ENCODE measurements around the gene KLHL6.
"Not testable (repeated sequence)": the region's sequence is repeated elsewhere in the genome, so short reads cannot be mapped to it uniquely, and the experiment has no call there.

KLHL6 gene

DNA sequence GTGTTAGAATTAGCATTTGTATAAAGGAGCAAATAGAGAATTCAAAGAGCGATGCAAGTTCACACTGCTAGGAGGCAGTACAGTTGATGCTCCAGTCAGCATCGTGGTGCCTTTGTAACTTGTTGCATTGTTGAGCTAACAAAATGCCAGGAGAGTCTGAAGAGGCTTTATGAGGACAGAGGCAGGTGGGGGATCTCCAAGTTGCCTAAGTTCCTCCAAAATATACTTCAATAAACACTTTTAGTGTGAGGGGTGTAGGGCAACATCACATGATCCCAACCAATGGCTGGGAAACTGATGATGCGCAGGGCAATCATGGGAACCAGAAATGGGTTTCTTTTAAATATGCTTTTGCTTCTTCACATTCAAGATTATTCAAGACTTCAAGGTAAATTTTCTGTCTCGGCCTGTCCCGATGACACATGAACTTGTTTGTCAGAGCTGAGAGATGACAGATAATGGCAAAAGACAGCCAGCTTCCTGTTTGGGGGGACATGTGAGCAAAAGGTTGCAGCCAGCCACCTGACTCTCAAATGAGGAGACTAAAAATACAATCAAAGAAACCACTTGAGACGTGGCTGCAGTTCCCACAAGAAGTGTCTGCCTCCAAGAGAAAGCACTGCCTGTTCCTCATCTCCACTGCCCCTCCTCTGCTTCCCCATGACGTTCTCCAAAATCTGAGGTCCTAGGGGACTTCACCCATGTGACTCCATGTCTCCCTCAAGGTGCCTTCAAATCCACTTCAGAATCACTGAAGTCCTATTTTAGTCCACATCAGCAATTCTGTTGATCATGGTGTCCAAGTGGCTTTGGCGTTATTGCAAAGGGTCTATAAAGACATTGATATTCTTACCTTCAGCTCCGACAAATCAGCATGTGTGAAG is 39.3 kb downstream of the KLHL6 start:
- Mint-ChIP-seq H3K9me3 (peaks cover 0 to 2% of the 10 kb centered on the region in 2 donors), H3K27me3 (no peaks in the 10 kb centered on the region), H3K4me3 (peak overlapping the region in 1 of 2 donors; percentile 0), H3K27ac (peak overlapping the region; percentile 90), H3K4me1 (peaks cover 54 to 73% of the 10 kb centered on the region in 2 donors), H3K36me3 (peaks cover 30 to 55% of the 10 kb centered on the region in 2 donors)
- peak; percentile 83 to 88 for ATAC-seq (replicated peaks)
- DNase-seq: peak; percentile 58

DNA sequence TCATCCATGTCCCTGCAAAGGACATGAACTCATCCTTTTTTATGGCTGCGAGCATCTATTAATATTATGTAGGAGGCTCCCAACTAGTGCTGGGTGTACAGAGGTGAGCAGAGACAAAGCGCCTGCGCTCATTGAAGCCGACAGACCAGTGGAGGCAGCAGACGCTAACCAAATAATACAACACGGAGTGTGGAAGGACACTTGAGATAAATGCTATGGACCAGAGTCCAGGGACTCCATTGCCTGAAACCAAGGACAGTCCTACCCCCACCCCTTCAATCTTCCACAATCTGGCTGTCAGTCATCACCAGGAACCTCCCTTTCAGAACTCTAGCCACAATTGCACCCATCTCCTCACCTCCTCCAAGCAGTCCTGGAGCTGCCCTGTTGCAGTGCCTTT is 41.5 kb downstream of the KLHL6 start:
- H3K9me3 Mint-ChIP-seq: peaks cover 0 to 2% of the 10 kb centered on the region in 2 donors
- H3K27me3 Mint-ChIP-seq: no peaks in the 10 kb centered on the region
- DNase-seq (no peak), ATAC-seq (replicated peaks) (no peak)
- H3K27ac Mint-ChIP-seq: peak overlapping the region; percentile 66
- H3K4me3 Mint-ChIP-seq: peak overlapping the region in 1 of 2 donors; percentile 36
- peaks cover 29 to 49% of the 10 kb centered on the region in 2 donors for H3K36me3 Mint-ChIP-seq
- H3K4me1 Mint-ChIP-seq: peaks cover 52 to 81% of the 10 kb centered on the region in 2 donors

DNA sequence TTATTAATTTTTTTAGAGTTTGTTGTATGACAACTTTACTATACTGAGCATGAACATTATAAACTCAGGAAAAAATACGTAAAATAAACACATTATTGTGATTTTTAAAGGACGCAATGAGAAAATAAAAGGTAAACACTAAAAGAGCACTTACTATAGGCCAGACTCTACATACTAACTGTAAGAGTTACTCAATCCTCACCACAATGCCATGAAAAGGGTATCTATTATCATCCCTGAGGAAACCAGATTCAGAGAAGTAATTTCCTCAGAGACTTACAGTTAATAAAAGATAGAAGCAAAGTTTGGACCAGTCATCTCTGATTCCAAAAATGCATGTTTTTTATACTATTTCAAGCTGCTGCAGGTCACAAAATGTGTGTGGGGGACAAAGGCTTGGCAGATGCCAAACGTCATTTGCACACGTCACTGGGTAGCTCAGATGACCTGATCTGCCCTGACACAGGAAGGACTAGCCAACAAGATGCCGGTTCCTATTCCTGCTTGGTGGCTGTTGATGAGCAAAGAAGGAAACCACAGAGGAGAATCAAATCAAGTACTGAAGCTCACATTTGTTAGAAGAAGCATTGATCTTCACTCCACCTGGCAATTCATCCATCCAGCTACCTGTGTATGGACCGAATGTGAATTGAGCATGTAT is 42.3 kb downstream of the KLHL6 start:
- Mint-ChIP-seq H3K27me3 (no peaks in the 10 kb centered on the region), H3K9me3 (peaks cover 0 to 2% of the 10 kb centered on the region in 2 donors), H3K36me3 (peaks cover 31 to 51% of the 10 kb centered on the region in 2 donors), H3K4me1 (peaks cover 50 to 80% of the 10 kb centered on the region in 2 donors), H3K4me3 (no peak overlapping the region), H3K27ac (no peak overlapping the region)
- ATAC-seq (replicated peaks): peak; percentile 55 to 62
- DNase-seq: no peak

DNA sequence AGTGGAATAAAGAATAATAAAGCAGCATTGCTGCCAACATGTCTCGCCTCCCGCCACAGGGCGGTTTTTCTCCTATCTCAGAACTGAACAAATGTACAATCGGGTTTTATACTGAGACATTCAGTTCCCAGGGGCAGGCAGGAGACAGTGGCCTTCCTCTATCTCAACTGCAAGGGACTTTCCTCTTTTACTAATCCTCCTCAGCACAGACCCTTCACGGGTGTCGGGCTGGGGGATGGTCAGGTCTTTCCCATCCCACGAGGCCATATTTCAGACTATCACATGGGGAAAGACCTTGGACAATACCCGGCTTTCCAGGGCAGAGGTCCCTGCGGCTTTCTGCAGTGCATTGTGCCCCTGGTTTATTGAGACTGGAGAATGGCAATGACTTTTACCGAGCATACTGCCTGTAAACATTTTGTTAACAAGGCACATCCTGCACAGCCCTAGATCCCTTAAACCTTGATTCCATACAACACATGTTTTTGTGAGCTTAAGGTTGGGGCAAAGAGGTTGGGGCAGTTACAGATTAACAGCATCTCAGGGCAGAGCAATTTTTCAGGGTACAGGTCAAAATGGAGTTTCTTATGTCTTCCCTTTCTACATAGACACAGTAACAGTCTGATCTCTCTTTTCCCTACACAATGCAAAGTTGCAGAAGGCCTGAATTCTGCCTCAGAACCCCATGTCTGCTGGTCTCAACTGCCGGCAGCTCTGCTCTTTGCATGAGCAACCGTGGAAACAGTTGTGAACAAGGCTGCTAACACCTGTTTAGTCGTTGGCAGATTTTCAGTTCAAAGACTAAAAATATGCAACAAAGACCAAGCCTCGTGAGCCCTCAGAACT is 44.0 kb downstream of the KLHL6 start:
- peaks cover 35 to 57% of the 10 kb centered on the region in 2 donors for H3K36me3 Mint-ChIP-seq
- not testable (repeated sequence) for H3K27me3 Mint-ChIP-seq, H3K9me3 Mint-ChIP-seq, DNase-seq
- H3K27ac Mint-ChIP-seq: peak overlapping the region; percentile 94
- peak overlapping the region; percentile 58 for H3K4me3 Mint-ChIP-seq
- peak in 1 of 2 donors; percentile 14 for ATAC-seq (replicated peaks)
- peaks cover 45 to 71% of the 10 kb centered on the region in 2 donors for H3K4me1 Mint-ChIP-seq

DNA sequence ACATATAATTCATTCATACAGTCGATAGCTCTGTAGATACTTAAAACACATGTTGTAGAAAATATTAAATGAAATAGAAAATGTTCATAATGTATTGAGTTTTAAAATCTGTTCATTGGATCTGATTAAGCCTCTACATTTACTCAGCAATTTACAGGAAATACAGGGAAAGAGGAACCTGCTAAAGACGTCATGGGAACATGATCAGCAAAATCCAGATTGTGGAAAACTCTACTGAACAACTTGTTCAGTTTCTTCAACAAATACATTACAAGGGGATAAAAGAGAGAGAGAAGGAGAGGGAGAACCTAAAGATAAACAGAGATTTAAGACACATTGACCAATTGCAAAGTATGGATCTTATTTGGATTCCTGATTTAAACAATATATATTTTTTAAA is 46.7 kb downstream of the KLHL6 start:
- Mint-ChIP-seq H3K4me1 (peaks cover 27 to 50% of the 10 kb centered on the region in 2 donors), H3K9me3 (peaks cover 4 to 9% of the 10 kb centered on the region in 2 donors), H3K36me3 (peaks cover 48 to 67% of the 10 kb centered on the region in 2 donors), H3K27me3 (no peaks in the 10 kb centered on the region), H3K27ac (no peak overlapping the region), H3K4me3 (no peak overlapping the region)
- ATAC-seq (replicated peaks): no peak
- no peak for DNase-seq

DNA sequence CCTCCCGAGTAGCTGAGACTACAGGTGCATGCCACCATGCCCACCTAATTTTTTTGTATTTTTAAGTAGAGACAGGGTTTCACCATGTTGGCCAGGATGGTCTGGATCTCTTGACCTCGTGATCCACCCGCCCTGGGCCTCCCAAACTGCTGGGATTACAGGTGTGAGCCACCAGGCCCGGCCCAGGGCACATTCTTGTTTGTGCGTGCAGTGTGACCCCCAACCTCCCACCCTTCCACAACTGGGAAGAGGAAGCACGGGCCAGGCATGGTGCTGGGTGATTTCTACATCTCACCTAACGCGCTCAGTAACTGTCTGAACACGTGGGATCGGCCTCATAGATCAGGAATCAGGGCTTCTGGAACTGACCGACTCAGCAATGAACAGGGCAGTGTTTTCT is 48.0 kb downstream of the KLHL6 start:
- peaks cover 24 to 41% of the 10 kb centered on the region in 2 donors for H3K4me1 Mint-ChIP-seq
- DNase-seq (no peak), ATAC-seq (replicated peaks) (no peak)
- H3K27me3 Mint-ChIP-seq: no peaks in the 10 kb centered on the region
- H3K36me3 Mint-ChIP-seq: peaks cover 55 to 76% of the 10 kb centered on the region in 2 donors
- H3K9me3 Mint-ChIP-seq: peaks cover 4 to 9% of the 10 kb centered on the region in 2 donors
- H3K27ac Mint-ChIP-seq: no peak overlapping the region
- no peak overlapping the region for H3K4me3 Mint-ChIP-seq

DNA sequence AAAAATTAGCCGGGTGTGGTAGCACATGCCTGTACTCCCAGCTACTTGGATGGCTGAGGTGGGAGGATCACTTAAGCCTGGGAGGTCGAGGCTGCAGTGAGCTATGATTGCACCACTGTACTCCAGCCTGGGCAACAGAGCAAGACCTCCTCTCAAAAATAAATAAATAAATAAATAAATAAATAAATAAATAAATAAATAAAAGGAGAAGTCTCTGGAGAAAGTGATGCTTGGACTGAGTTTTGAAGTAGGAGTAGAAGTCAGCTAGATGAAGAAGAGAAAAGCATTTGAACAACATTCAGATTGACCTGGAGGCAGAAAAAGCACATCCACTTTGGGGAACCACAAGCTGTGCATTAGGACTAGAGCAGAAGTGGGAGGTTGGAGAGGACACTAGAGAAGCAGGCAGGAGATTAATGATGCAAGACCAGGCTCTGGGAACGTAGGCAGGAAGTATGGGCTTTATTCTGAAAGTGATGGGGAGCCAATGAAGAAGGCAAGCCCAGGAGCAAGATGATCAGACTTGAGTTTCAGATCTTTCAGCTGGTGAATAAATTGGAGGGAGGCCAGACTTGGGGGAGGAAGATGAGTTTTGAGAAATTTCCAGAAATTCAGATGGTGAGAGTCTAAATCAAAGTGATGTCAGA is 48.7 kb downstream of the KLHL6 start:
- no peak overlapping the region for H3K4me3 Mint-ChIP-seq
- H3K36me3 Mint-ChIP-seq: peaks cover 58 to 77% of the 10 kb centered on the region in 2 donors
- DNase-seq (no peak), ATAC-seq (replicated peaks) (no peak)
- H3K4me1 Mint-ChIP-seq: peaks cover 23 to 37% of the 10 kb centered on the region in 2 donors
- H3K27me3 Mint-ChIP-seq: no peaks in the 10 kb centered on the region
- no peak overlapping the region for H3K27ac Mint-ChIP-seq
- peaks cover 4 to 9% of the 10 kb centered on the region in 2 donors for H3K9me3 Mint-ChIP-seq

DNA sequence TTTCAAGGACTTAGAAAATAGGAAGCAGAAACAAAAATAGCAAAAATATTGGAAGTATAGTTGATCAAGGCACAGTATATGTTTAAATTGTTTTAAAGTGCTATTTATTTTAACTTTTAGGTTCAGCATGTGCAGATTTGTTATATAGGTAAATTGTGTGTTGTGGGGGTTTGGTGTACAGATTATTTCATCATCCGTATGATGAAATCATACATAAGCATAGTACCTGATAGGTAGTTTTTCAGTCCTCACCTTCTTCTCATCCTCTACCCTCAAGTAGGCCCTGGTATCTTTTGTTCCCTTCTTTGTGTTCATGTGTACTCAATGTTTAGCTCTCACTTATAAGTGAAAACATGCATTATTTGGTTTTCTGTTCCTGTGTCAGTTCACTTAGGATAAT is 50.9 kb downstream of the KLHL6 start:
- no peak overlapping the region for H3K27ac Mint-ChIP-seq
- H3K36me3 Mint-ChIP-seq: peaks cover 74 to 89% of the 10 kb centered on the region in 2 donors
- DNase-seq (no peak), ATAC-seq (replicated peaks) (no peak)
- no peaks in the 10 kb centered on the region for H3K27me3 Mint-ChIP-seq
- peaks cover 13 to 18% of the 10 kb centered on the region in 2 donors for H3K4me1 Mint-ChIP-seq
- H3K9me3 Mint-ChIP-seq: peaks cover 4 to 9% of the 10 kb centered on the region in 2 donors
- no peak overlapping the region for H3K4me3 Mint-ChIP-seq

DNA sequence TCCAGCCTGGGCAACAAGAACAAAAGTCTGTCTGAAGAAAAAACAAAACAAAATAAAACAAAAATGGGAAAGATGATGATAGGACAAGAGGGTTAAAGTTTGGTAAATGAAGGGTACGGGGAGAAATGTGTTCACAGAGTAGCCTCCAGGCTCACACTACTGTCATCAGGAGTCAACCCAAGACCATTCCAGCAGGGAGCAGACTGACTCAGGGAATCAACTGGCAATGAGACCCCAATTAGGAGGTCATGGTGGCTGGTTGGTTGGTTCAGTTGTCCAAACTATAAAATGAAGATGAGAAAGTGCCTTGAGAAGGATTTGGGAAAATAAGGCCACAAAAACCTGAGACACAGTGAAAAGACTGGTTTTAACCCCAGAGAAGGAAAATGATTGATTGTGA is 51.8 kb downstream of the KLHL6 start:
- Mint-ChIP-seq H3K9me3 (peaks cover 4 to 9% of the 10 kb centered on the region in 2 donors), H3K27ac (no peak overlapping the region), H3K4me3 (no peak overlapping the region)

DNA sequence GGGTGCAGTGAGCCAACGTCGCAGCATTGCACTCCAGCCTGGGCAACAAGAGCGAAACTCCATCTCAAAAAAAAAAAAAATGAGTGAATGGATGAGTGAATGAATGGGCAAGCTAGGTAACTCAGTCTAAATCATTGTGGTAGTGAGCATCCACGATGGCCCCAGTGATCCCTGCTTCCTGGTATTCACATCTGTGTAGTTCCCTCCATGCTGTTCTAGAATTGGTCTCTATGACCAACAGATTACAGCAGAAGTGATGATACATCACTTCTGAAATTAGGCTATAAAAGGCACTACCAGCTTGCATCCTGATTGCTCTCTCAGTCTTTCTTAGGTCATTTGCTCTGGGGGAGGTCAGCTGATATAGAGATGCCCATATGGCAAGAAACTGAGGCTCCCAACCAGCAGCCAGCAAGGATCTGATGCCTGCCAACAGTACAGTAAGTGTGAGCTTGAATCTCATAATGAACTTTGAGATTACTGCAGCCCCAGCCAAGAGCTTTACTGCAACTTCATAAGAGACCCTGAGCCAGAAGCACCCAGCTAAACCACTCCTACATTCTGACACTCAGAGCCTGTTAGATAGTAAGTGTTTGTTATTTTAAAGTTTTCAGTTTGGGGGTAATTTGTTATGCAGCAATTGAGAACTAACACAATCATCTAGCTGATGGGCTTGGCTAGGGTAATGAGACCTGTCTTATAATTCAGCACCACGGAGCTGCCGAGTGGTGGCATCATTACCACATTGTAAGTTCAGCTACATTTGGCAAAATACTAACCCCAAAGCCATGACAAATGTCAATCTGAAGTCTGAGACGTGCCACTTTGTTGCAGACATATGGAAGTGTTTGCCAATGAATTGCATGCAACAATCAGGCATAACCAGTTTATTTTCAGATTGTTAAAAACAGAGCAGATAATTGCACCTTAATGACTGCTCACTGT is 53.0 kb downstream of the KLHL6 start:
- H3K27me3 Mint-ChIP-seq: no peaks in the 10 kb centered on the region
- peaks cover 4 to 9% of the 10 kb centered on the region in 2 donors for H3K9me3 Mint-ChIP-seq
- no peak for DNase-seq
- peaks cover 74 to 87% of the 10 kb centered on the region in 2 donors for H3K36me3 Mint-ChIP-seq
- H3K27ac Mint-ChIP-seq: no peak overlapping the region
- no peak for ATAC-seq (replicated peaks)
- peaks cover 6 to 10% of the 10 kb centered on the region in 2 donors for H3K4me1 Mint-ChIP-seq
- no peak overlapping the region for H3K4me3 Mint-ChIP-seq

More for the DNA sequence above, 51.8 kb downstream of the KLHL6 start:
- Mint-ChIP-seq H3K4me1 (peaks cover 11 to 12% of the 10 kb centered on the region in 2 donors), H3K36me3 (peaks cover 75 to 89% of the 10 kb centered on the region in 2 donors), H3K27me3 (no peaks in the 10 kb centered on the region)
- no peak for ATAC-seq (replicated peaks)
- no peak for DNase-seq

DNA sequence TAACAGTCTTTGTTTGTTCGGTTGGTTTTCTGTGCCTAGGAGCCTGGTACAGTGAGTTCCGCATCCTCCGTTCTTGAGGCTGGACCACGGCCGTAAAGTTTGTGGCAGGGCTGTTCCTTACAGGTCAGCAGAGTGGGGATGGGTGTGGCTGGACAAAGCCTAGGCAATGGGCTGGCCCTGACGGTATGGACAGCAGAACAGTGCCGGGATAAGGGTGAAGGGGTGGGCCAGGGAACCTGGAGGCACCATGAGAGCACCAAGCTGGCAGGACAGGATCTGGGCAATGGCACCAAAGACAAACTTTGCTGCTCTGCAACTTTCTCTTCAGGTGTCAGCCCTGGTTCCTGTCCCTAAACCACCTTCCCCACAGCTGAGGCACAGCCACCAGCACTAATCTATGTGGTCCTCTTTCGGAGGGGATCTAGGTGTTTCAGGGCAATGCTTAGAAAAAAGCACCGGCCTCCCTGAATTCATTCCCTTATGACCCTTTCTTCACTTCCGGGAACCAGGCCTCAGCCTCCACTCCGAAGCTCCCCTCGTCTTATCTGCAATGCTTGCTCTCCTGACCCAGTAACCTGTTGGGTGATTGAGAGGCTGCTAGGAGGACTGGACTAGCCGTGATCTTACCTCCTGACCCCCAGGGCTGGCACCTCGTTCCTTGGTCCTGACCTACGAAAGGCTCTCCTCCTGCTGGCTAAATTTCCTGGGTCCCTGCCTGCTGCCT is 54.4 kb downstream of the KLHL6 start:
- no peak for DNase-seq
- no peak for ATAC-seq (replicated peaks)
- Mint-ChIP-seq H3K4me3 (no peak overlapping the region), H3K4me1 (peaks cover 0 to 5% of the 10 kb centered on the region in 2 donors), H3K27me3 (no peaks in the 10 kb centered on the region), H3K36me3 (peaks cover 70 to 79% of the 10 kb centered on the region in 2 donors), H3K9me3 (peaks cover 0 to 4% of the 10 kb centered on the region in 2 donors), H3K27ac (peak overlapping the region; percentile 62)

DNA sequence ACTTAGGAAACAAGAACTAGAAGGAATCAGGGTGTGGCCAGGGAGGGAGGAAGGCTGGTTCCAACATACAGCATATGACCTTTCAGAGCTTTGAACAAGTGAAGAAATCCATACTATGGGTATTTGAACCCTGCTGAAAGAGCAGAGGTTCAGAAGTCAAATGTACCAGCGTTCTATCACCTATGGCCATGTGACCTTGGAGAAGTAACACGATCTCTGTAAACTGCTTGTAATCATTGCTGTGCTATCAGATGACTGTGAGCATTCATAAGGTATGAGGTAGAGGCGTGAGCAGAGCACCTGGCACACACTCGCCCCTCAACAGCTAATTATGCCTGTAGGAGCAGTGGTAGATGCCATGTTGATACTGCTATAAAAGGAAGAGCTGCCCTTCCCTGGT is 55.2 kb downstream of the KLHL6 start:
- H3K36me3 Mint-ChIP-seq: peaks cover 65 to 75% of the 10 kb centered on the region in 2 donors
- no peak for DNase-seq
- no peak overlapping the region for H3K27ac Mint-ChIP-seq
- ATAC-seq (replicated peaks): no peak
- H3K4me1 Mint-ChIP-seq: peaks cover 0 to 5% of the 10 kb centered on the region in 2 donors
- peaks cover 0 to 4% of the 10 kb centered on the region in 2 donors for H3K9me3 Mint-ChIP-seq
- no peak overlapping the region for H3K4me3 Mint-ChIP-seq
- H3K27me3 Mint-ChIP-seq: no peaks in the 10 kb centered on the region

Measured in stimulated activated naive B cell treated with anti-CD40 and anti-IgM and Interleukin-4, amounts not matched to agents 10 μg/mL and 1 μg/mL and 100 μg/mL, for 72 hours (primary cell).